Panc1 (cell line): ENCODE data around the gene ARPC2.

ENCODE experiments used
- POLR2AphosphoS5 ChIP-seq: IDR thresholded peaks from 2 replicates; pipeline ENCODE4 v1.6.1; 2012; ENCODE audit warnings: mild to moderate bottlenecking, low read depth, low read length, moderate library complexity
- SIN3A ChIP-seq: IDR thresholded peaks from 2 replicates; pipeline ENCODE4 v1.6.1; 2012; ENCODE audit warnings: low read depth, mild to moderate bottlenecking, low read length, moderate library complexity, borderline replicate concordance; ENCODE audit not compliant: insufficient read depth
- TCF7L2 ChIP-seq: IDR thresholded peaks from 2 replicates; pipeline ENCODE4 v1.6.1; 2011; ENCODE audit warnings: mild to moderate bottlenecking, low read depth, low read length, inconsistent platforms
- TF ChIP-seq, protein P1 (sequence below): fragments of 450-650 bp; IDR thresholded peaks from 2 replicates; pipeline ENCODE4 v1.5.1; 2017; ENCODE audit warnings: mild to moderate bottlenecking

DNA sequence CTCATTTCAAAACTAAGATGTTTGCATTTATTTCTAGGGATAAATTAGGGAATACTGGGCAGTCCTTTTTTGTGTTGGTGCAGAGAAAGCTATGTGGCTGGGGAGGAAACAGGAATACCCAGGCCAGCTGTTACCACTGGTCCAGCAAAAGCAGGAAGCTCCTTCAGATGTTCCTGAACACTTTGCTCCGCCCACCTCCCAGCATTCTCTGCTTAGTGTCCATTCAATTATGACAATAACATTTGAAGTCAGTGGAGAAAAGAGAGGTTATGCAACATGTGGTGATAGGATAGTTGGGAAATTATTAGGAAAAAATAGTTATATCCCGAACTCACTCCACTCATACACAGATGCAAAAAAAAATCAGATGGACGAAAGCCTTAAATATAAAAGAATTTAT lies 22.1 kb upstream of the ARPC2 start:
- TF ChIP-seq TCF7L2 (no peak), POLR2AphosphoS5 (no peak), SIN3A (no peak)
- TF ChIP-seq, protein P1, sequence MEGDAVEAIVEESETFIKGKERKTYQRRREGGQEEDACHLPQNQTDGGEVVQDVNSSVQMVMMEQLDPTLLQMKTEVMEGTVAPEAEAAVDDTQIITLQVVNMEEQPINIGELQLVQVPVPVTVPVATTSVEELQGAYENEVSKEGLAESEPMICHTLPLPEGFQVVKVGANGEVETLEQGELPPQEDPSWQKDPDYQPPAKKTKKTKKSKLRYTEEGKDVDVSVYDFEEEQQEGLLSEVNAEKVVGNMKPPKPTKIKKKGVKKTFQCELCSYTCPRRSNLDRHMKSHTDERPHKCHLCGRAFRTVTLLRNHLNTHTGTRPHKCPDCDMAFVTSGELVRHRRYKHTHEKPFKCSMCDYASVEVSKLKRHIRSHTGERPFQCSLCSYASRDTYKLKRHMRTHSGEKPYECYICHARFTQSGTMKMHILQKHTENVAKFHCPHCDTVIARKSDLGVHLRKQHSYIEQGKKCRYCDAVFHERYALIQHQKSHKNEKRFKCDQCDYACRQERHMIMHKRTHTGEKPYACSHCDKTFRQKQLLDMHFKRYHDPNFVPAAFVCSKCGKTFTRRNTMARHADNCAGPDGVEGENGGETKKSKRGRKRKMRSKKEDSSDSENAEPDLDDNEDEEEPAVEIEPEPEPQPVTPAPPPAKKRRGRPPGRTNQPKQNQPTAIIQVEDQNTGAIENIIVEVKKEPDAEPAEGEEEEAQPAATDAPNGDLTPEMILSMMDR, result no peak
